Posterior vena cava (tissue), 2 donors: ENCODE results near the gene HTATIP2. TPM values are rescaled to one million over a fixed set of nuclear protein-coding genes. Genes with fewer than 3 reads are reported as not detected.
"Not testable (repeated sequence)": the region's sequence is repeated elsewhere in the genome, so short reads cannot be mapped to it uniquely, and the experiment has no call there.

Experiments used
- DNase-seq: peaks from one replicate; pipeline ENCODE4 v3.0.0-alpha.2; 2020; ENCODE audit warnings: low spot score
- intact Hi-C, 2 donors: fragments of 100-400 bp; cut with DNase I; formaldehyde crosslinking; loops; one replicate each; pipeline versions ENCODE4 v1.14.1 to v1.14.2; 2022 to 2023
- total RNA-seq, 2 donors: library from RNA; stranded (reverse); fragmentation: NEBNext Ultra II Directional; extraction: Animal tissue kit (Norgen Biotek cat#: 25700); gene quantifications; one replicate each; pipeline ENCODE4 v1.2.1, GENCODE V29; 2021
- donor health status: DM: yes; HTN: yes; CAD: no.
- donor health status: DM: yes; HTN: yes; CAD: no.

HTATIP2 gene
- total RNA-seq, 2 donors from 2014 or later, result 15.7 to 21.2 TPM

DNA sequence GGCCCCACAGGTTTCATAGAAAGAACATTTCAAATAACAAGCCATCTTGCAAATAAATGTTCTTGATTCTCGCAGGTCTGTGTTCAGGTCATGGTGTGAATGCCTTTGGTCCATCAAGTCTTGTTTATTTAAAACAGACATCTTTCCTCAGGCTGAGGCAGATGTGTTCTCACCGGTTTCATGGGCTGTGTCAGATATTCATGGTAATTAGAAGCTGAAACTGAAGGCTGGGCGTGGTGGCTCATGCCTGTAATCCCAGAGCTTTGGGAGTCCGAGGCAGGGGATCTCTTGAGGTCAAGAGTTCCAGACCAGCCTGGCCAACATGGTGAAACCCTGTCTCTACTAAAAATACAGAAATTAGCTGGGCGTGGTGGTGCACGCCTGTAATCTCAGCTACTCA is 2.0 kb downstream of the HTATIP2 start:
- DNase-seq, result not testable (repeated sequence)
- intact Hi-C loops, result loop anchor here in 1 of 2 donors (10.0 kb wide), 1 partner anchor 241 kb away; no protein-coding TSS in a partner anchor

DNA sequence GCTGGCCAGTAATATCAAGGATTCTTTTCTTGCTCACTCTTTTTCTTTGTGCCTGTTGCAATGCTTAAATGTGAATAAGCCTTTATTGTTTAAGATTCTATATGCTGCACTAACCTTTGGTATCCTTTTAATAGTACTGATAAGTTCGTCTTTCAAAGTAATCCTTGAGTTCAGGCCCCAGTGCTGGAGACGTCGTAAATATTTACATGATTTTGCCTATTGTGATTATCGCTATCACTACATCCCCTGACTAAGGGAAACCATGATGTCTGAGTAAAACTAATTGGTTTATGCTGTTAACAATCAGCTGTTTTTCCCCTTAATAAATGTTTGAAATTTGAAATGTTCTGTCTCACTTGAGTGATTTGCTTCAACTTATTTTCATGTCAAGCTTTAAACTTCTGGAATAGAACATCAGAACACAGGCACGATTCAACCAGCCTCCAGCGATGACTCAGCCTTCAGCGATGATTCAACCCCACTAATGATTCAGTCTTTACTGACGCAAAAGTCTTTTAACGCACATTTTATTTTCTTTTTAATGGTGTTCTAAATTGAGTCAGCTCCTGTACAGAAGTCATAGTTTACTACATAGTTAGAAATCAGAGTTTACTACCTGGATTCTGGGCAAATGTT is 3.9 kb downstream of the HTATIP2 start:
- intact Hi-C loops, result loop anchor here in 1 of 2 donors (10.0 kb wide), 1 partner anchor 243 kb away; no protein-coding TSS in a partner anchor
- no peak for DNase-seq

- DNase-seq, result no peak
- intact Hi-C loops, result loop anchor here in 1 of 2 donors (10.0 kb wide), 1 partner anchor 244 kb away; no protein-coding TSS in a partner anchor
These were observed 4.9 kb downstream of the HTATIP2 start for GRCh38 chr11:20368438-20368837.

GRCh38 chr11:20369826-20370225 is 6.3 kb downstream of the HTATIP2 start:
- intact Hi-C loops, result loop anchor here (10.0 kb wide), 2 partner anchors 245 to 1125 kb away; partner anchors contain the start of gene E2F8 (in 1 of the 2)
- no peak for DNase-seq

- no peak for DNase-seq
- intact Hi-C loops, result loop anchor here in 1 of 2 donors (10.0 kb wide), 1 partner anchor 1127 kb away; the partner anchor contains the start of gene E2F8
These were observed 8.6 kb downstream of the HTATIP2 start for GRCh38 chr11:20372081-20372626.

GRCh38 chr11:20373147-20373546 is 9.6 kb downstream of the HTATIP2 start:
- intact Hi-C loops, result loop anchor here in 1 of 2 donors (10.0 kb wide), 1 partner anchor 1128 kb away; the partner anchor contains the start of gene E2F8
- no peak for DNase-seq

DNA sequence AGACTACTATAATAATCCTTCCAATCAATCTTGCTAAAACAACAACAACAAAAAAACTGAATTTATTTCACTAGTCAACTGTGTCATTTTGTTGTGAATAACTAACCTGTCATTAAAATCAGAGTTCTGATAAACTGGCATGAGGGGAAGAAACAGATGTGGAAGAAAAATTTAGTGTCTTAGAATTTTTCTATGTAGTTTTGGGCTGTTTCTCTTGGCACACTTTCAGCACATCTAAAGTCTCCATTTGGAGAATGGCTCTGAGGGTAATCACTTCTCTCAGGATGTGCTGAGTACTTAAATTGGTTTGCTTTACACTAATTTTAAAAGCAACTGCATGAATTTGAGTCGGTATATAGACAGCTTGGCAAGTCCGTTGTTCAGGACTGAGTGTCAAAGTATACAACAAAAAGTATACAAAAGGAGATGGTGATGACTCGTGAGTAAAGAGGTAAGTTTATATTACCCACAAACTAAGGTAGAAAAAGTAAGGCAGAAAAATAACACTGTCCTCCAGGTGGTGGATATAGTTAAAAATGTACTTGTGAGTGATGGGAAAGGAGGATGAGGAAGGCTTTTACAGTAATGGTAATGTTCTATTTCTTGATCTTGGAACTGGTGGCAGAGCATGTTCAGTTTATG is 10.2 kb downstream of the HTATIP2 start:
- intact Hi-C loops, result loop anchor here in 1 of 2 donors (10.0 kb wide), 1 partner anchor 1129 kb away; the partner anchor contains the start of gene E2F8
- no peak for DNase-seq

- intact Hi-C loops, result loop anchor here in 1 of 2 donors (10.0 kb wide), 1 partner anchor 1130 kb away; the partner anchor contains the start of gene E2F8
- DNase-seq, result no peak
These were observed 11.3 kb downstream of the HTATIP2 start for GRCh38 chr11:20374741-20375300.

DNA sequence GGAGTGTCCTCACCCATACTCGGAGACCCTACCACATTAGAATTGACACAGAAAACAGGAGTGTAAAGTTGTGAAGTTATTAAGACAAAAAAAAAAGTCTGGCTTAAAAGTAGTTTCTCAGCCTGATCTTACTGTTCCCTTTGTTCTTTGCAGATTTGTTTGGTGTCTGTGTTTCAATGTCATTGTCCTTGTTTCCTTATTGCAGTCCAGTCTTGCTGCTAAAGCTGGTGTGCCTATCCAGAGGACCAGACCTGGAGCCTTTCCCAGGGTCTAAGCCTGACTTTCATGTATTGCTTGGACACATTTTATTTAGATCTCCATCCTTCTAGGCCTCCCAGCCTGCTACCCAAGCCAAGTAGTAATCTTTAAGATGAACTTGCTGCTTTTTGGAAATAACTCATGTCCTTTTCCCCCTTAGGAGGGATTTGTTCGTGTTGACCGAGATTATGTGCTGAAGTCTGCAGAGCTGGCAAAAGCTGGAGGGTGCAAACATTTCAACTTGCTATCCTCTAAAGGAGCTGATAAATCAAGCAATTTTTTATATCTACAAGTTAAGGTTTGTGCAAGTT is 12.7 kb downstream of the HTATIP2 start:
- DNase-seq, result no peak
- intact Hi-C loops, result loop anchor here in 1 of 2 donors (10.0 kb wide), 1 partner anchor 1131 kb away; the partner anchor contains the start of gene E2F8

GRCh38 chr11:20385996-20386395 is 22.5 kb downstream of the HTATIP2 start:
- DNase-seq, result not testable (repeated sequence)
- intact Hi-C loops, result loop anchor here in 1 of 2 donors (10.0 kb wide), 1 partner anchor 219 kb away; no protein-coding TSS in a partner anchor

DNA sequence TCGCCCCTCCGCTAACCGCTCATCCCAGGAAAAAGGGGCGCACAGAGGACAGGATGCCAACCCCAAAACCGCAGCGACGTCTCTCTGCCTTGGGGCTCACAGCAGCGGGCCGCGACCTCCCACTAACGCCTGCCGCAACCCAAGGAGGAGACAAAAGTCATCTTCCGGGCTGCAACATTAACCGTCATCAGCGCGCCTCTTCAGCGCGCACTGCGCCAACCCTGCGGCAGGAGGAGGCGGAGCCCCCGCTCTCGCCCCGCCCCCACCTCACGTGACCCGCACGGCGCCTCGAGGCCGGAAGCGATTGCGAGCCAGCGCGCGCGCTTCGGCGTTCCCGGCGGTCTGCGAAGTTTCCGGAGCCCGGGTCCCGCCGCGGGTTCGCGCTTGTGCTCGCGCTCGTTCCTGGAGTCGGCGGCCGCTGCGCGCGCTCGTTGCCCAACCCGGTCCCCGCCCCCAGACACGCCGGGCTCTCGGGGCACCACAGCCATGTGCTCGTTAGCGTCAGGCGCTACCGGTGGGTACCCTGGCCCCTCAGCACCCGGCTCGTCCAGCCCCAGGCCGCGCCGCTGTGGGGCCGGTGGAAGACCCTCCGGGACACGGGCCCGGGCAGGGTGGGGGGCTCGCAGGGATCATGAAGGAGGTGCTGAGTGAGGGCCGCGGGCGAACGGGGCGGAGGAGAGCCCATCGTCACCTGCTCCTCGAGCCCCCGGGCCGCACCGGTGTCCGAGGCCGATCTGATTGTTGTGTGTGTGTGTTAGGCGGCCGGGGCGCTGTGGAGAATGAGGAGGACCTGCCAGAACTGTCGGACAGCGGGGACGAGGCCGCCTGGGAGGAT is 24.0 kb downstream of the HTATIP2 start, which contains the start of gene PRMT3:
TSS of gene PRMT3 (plus strand) at position 456 of the 835 bp plus-strand sequence. CDS start at position 487, 31 bp downstream.
- peak; percentile 99 for DNase-seq
- intact Hi-C loops, result loop anchor here in 1 of 2 donors (10.0 kb wide), 1 partner anchor 217 kb away; no protein-coding TSS in a partner anchor

DNA sequence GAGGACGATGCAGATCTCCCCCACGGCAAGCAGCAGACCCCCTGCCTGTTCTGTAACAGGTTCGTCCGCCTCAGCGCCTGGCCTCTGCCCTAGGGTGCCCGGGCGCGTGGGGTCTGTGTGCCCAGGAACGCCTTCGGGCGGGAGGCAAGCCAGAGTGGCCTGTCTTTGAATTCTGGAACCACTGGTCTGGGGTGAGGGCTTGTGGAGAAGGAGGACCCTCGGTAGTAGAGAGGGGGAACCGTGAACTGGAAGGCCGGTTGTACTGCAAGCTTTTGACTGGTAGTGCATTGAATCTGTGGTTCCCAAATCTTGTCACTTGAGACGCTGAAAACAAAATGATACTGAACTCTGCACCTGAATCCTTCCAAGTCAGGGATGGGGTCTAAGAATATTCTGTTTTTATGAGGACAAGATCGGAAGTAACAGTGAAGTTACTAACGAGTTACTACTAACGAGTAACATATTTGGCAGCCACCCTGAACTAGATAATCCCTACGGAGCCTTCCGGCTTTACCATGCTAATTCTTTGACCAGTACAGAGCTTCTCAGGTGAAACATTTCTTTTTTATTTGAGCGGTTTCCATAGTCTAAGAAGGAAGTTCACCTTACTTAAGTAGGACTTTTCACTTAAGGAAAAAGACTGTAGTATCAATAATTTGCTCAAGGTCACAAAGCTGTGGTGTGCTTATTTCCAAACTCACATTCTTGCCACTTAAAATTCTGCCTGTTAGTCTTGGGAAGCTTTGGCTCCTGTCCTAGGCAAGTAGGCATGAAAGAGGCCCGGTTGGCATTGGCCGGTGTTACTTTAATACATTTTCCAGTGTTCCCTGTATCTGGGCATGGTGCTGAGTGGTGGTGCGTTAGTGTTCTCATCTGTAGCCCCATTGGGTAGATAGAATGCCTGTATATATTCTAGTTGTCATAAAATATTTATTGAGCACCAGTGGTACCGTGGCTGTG is 24.9 kb downstream of the HTATIP2 start:
- intact Hi-C loops, result loop anchor here in 1 of 2 donors (10.0 kb wide), 1 partner anchor 216 kb away; no protein-coding TSS in a partner anchor
- DNase-seq, result no peak

DNA sequence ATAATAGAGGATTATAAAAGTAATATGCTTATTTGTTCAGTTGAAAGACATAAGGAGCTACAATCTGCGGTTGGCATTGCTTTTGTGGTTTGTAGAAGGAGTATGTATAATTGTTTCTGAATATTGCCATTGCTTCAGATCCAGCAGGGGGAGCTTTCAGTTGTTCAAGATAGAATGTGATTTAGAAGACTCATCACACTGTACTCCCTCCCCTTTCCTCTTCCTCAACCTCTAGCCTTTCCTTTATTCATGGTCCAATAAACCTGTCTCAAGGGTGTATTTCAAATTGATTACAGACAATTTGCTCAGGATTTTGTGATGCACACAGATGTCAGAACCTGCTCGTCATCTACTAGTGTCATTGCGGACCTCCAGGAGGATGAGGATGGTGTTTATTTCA is 33.8 kb downstream of the HTATIP2 start:
- no peak for DNase-seq
- intact Hi-C loops, result no loop called here

DNA sequence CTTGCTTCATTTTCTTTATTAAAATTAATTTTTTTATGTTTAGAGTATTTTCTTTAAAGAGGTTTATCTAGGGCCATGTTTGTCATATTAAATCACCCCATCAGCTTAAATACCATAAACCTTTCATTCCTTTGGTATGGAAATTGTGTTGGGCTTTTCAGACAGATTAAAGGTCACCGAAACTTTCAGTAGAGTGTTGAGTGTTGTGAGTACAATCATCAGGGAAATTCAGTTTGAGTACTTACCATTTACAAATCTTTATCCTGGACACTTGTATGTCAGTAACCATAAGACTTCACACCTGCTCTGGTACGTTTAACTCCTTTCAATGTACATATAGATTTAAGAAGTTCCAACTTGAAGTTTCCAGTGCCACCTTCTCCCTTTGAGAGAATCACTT is 36.0 kb downstream of the HTATIP2 start:
- intact Hi-C loops, result no loop called here
- DNase-seq, result no peak

DNA sequence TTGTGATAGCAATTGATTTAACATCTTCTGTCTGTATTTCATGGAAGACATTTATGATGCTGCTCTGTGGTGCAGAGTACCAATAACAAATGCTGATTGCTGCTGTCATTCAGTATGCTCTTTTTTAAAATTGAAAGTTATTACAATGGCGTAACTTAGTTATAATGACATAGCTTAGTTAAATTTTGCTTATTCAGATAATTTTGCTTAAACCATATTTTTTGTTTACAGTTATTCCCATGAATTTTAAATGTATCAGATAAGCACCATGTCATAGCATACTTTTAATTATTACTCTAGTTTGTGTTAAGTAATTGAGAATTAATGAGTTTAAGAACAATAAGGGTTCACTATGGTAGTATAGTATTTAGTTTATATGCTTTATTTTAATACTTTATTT is 39.5 kb downstream of the HTATIP2 start:
- intact Hi-C loops, result no loop called here
- DNase-seq, result no peak

GRCh38 chr11:20406484-20406883 is 43.0 kb downstream of the HTATIP2 start:
- no peak for DNase-seq
- intact Hi-C loops, result no loop called here

DNA sequence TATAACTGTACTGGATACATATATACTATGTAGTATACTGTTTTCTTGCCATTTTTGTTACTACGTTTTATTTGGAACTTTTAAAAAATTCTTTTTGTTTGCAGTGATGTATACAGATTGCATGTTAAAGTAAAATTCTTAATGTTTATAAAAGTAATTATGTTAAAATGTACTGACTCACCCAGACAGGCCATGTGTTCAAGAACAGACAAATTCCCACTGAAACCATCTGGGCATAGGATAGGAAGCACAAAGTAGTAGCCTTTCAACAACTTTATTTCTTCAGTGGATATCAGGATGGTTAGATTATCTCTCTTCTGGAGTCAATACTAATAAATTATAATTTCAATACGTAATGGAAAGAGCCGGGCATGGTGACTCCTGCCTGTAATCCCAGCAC is 43.8 kb downstream of the HTATIP2 start:
- DNase-seq, result no peak
- intact Hi-C loops, result no loop called here
